ENCODE results near the gene PEX11B. TPM values are rescaled to one million over a fixed set of nuclear protein-coding genes. Genes with fewer than 3 reads are reported as not detected.

PEX11B gene
- total and polyA plus RNA-seq, 2 donors from 2014 or later, result 35.7 to 50.5 TPM

DNA sequence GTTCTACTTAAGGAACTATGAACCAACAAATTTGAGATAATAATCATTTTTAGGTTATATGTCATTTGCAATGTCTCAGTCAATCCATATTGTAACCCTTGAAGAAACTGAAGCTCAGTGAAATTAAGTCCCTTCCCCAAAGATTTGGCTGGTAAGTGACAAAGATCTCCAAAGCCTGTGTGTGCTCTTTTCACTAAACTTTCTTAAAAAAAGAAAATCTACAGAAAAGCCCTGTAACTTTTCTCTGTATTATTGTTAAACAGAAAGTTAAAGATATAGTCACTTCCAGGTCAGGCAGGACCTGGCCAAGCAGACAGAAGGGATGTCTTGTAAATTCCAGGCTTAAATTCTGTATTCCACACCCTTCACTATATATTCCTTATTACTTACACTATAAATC lies 37.8 kb upstream of the PEX11B start:
- no peak for FAIRE-seq
- TF ChIP-seq, protein P1, sequence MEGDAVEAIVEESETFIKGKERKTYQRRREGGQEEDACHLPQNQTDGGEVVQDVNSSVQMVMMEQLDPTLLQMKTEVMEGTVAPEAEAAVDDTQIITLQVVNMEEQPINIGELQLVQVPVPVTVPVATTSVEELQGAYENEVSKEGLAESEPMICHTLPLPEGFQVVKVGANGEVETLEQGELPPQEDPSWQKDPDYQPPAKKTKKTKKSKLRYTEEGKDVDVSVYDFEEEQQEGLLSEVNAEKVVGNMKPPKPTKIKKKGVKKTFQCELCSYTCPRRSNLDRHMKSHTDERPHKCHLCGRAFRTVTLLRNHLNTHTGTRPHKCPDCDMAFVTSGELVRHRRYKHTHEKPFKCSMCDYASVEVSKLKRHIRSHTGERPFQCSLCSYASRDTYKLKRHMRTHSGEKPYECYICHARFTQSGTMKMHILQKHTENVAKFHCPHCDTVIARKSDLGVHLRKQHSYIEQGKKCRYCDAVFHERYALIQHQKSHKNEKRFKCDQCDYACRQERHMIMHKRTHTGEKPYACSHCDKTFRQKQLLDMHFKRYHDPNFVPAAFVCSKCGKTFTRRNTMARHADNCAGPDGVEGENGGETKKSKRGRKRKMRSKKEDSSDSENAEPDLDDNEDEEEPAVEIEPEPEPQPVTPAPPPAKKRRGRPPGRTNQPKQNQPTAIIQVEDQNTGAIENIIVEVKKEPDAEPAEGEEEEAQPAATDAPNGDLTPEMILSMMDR (IDR thresholded peaks at IDR 0.05; ENCODE audit: borderline replicate concordance, extremely low read depth, insufficient read depth), result no peak
- peaks cover 3 to 11% (median 10%) of the 10 kb centered on the region in 3 donors for H3K4me1 ChIP-seq (ENCODE audit: control insufficient read depth in 2 of 3, insufficient read depth in 2 of 3, low read depth in 1 of 3, low read length in 3 of 3)
- no peaks in the 10 kb centered on the region for H3K27me3 ChIP-seq (ENCODE audit: control insufficient read depth, insufficient read depth, low read length)
- H3K9ac ChIP-seq (ENCODE audit: low read length in 3 of 3), result peak overlapping the region; percentile 64 to 76 (median 75)
- peak overlapping the region; percentile 86 to 91 for H3K27ac ChIP-seq (ENCODE audit: low read depth in 2 of 2, low read length in 2 of 2)
- no peaks in the 10 kb centered on the region for H3K36me3 ChIP-seq (ENCODE audit: control insufficient read depth in 2 of 3, insufficient read depth in 3 of 3, low read length in 3 of 3)
- no peaks in the 10 kb centered on the region for H3K9me3 ChIP-seq (ENCODE audit: control insufficient read depth in 2 of 3, insufficient read depth in 1 of 3, low read length in 3 of 3)
- no peak for DNase-seq
- peak overlapping the region; percentile 71 to 83 (median 76) for H3K4me3 ChIP-seq (ENCODE audit: low read length in 3 of 3)
- intact Hi-C loops (cut with DNase I), result no loop called here

- H3K4me1 ChIP-seq (ENCODE audit: control insufficient read depth in 2 of 3, insufficient read depth in 2 of 3, low read depth in 1 of 3, low read length in 3 of 3), result peaks cover 3 to 10% (median 8%) of the 10 kb centered on the region in 3 donors
- no peaks in the 10 kb centered on the region for H3K27me3 ChIP-seq (ENCODE audit: control insufficient read depth, insufficient read depth, low read length)
- H3K9ac ChIP-seq (ENCODE audit: low read length in 3 of 3), result no peak overlapping the region
- FAIRE-seq (no peak), DNase-seq (peak in 2 of 5 donors; percentile 12)
- no peaks in the 10 kb centered on the region for H3K9me3 ChIP-seq (ENCODE audit: control insufficient read depth in 2 of 3, insufficient read depth in 1 of 3, low read length in 3 of 3)
- TF ChIP-seq, protein P1 (IDR thresholded peaks at IDR 0.05; ENCODE audit: borderline replicate concordance, extremely low read depth, insufficient read depth), result no peak
- no peak overlapping the region for H3K27ac ChIP-seq (ENCODE audit: low read depth in 2 of 2, low read length in 2 of 2)
- intact Hi-C loops (cut with DNase I), result no loop called here
- H3K4me3 ChIP-seq (ENCODE audit: low read length in 3 of 3), result peak overlapping the region in 1 of 3 donors; percentile 76
- H3K36me3 ChIP-seq (ENCODE audit: control insufficient read depth in 2 of 3, insufficient read depth in 3 of 3, low read length in 3 of 3), result no peaks in the 10 kb centered on the region
These were observed 36.9 kb upstream of the PEX11B start for GRCh38 chr1:145955436-145955835.

DNA sequence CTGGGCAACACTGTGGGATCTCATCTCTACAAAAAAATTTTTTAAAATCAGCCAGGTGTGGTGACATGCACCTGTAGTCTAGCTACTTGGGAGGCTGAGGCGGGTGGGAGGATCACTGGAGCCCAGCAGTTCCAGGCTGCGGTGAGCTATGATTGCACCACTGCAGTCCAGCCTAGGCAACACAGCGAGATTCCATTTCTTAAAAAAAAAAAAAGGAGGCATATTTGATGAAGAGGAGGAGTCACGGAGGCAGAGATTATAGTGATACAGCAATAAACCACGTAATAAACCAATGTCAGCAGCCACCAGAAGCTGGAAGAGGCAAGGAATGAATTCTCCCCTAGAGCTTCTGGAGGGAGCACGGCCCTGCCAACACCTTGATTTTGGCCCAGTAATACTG lies 35.3 kb upstream of the PEX11B start:
- no peaks in the 10 kb centered on the region for H3K27me3 ChIP-seq (ENCODE audit: control insufficient read depth, insufficient read depth, low read length)
- no peak overlapping the region for H3K9ac ChIP-seq (ENCODE audit: low read length in 3 of 3)
- intact Hi-C loops (cut with DNase I), result no loop called here
- H3K4me3 ChIP-seq (ENCODE audit: low read length in 3 of 3), result no peak overlapping the region
- H3K27ac ChIP-seq (ENCODE audit: low read depth in 2 of 2, low read length in 2 of 2), result no peak overlapping the region
- TF ChIP-seq, protein P1 (IDR thresholded peaks at IDR 0.05; ENCODE audit: borderline replicate concordance, extremely low read depth, insufficient read depth), result no peak
- H3K4me1 ChIP-seq (ENCODE audit: control insufficient read depth in 2 of 3, insufficient read depth in 2 of 3, low read depth in 1 of 3, low read length in 3 of 3), result peaks cover 3 to 8% (median 7%) of the 10 kb centered on the region in 3 donors
- DNase-seq (no peak), FAIRE-seq (no peak)
- H3K9me3 ChIP-seq (ENCODE audit: control insufficient read depth in 2 of 3, insufficient read depth in 1 of 3, low read length in 3 of 3), result no peaks in the 10 kb centered on the region
- H3K36me3 ChIP-seq (ENCODE audit: control insufficient read depth in 2 of 3, insufficient read depth in 3 of 3, low read length in 3 of 3), result no peaks in the 10 kb centered on the region

GRCh38 chr1:145952903-145953302 lies 34.4 kb upstream of the PEX11B start:
- FAIRE-seq, result no peak
- no peak overlapping the region for H3K27ac ChIP-seq (ENCODE audit: low read depth in 2 of 2, low read length in 2 of 2)
- TF ChIP-seq, protein P1 (IDR thresholded peaks at IDR 0.05; ENCODE audit: borderline replicate concordance, extremely low read depth, insufficient read depth), result no peak
- DNase-seq, result no peak
- no peaks in the 10 kb centered on the region for H3K27me3 ChIP-seq (ENCODE audit: control insufficient read depth, insufficient read depth, low read length)
- peaks cover 0 to 7% (median 5%) of the 10 kb centered on the region in 3 donors for H3K4me1 ChIP-seq (ENCODE audit: control insufficient read depth in 2 of 3, insufficient read depth in 2 of 3, low read depth in 1 of 3, low read length in 3 of 3)
- no peaks in the 10 kb centered on the region for H3K36me3 ChIP-seq (ENCODE audit: control insufficient read depth in 2 of 3, insufficient read depth in 3 of 3, low read length in 3 of 3)
- no peak overlapping the region for H3K4me3 ChIP-seq (ENCODE audit: low read length in 3 of 3)
- intact Hi-C loops (cut with DNase I), result no loop called here
- H3K9ac ChIP-seq (ENCODE audit: low read length in 3 of 3), result no peak overlapping the region
- no peaks in the 10 kb centered on the region for H3K9me3 ChIP-seq (ENCODE audit: control insufficient read depth in 2 of 3, insufficient read depth in 1 of 3, low read length in 3 of 3)

All from kidney (tissue), 14 donors.